HG03097 (cell line): Measurements from ENCODE around the gene UBL4A.

Experiments used
- ATAC-seq: cut with Tn5 transposase; IDR thresholded peaks from one replicate; pipeline ENCODE4 v1.9.1; 2021; ENCODE audit not compliant: unreplicated experiment, low FRiP score

UBL4A gene

GRCh38 chrX:154441984-154442707, 44.3 kb downstream of the UBL4A start:
- no peak for ATAC-seq

- no peak for ATAC-seq
Observed at GRCh38 chrX:154441564-154441963, 44.9 kb downstream of the UBL4A start.

- ATAC-seq = no peak
Observed at GRCh38 chrX:154440623-154441357, 45.6 kb downstream of the UBL4A start.

GRCh38 chrX:154439841-154440240, 46.6 kb downstream of the UBL4A start:
- ATAC-seq = no peak

GRCh38 chrX:154437971-154438893, 48.2 kb downstream of the UBL4A start:
- no peak for ATAC-seq

- no peak for ATAC-seq
Observed at GRCh38 chrX:154436983-154437752, 49.2 kb downstream of the UBL4A start, which contains the start of gene GDI1. Gene GDI1 (plus strand): TSS chrX:154437154. CDS start chrX:154437255, 101 bp downstream.

- no peak for ATAC-seq
Observed at GRCh38 chrX:154436374-154436982, 49.9 kb downstream of the UBL4A start.

GRCh38 chrX:154435171-154435733, 51.2 kb downstream of the UBL4A start:
- no peak for ATAC-seq

GRCh38 chrX:154434394-154435168, 51.8 kb downstream of the UBL4A start:
- ATAC-seq = no peak
